H9 (cell line): Measurements from ENCODE around the gene EPHB3. TPM values are rescaled to one million over a fixed set of nuclear protein-coding genes. Genes with fewer than 3 reads are reported as not detected.

ENCODE experiments used
- DNase-seq: peaks from one replicate; pipeline ENCODE4 v3.0.0-alpha.2; 2017
- H2AFZ ChIP-seq: one replicate; pipeline ENCODE4 v1.6.1; 2013; ENCODE audit warnings: mild to moderate bottlenecking, low read length, control low read depth, moderate library complexity
- H2AK5ac ChIP-seq: 2 replicates; pipeline ENCODE4 v1.6.1; 2013; ENCODE audit warnings: low read length, control low read depth, mixed read lengths; ENCODE audit not compliant: insufficient read length
- H2BK120ac ChIP-seq: one replicate; pipeline ENCODE4 v1.6.1; 2013; ENCODE audit warnings: low read depth, mild to moderate bottlenecking, low read length, control low read depth, inconsistent platforms; ENCODE audit not compliant: poor library complexity, severe bottlenecking
- H2BK12ac ChIP-seq: 2 replicates; pipeline ENCODE4 v1.6.1; 2013; ENCODE audit warnings: low read length, control low read depth, mixed read lengths, low read depth; ENCODE audit not compliant: insufficient read length
- H2BK15ac ChIP-seq: 2 replicates; pipeline ENCODE4 v1.6.1; 2013; ENCODE audit warnings: low read depth, low read length, control low read depth
- H2BK20ac ChIP-seq: one replicate; pipeline ENCODE4 v1.6.1; 2013; ENCODE audit warnings: low read depth, mild to moderate bottlenecking, low read length, control low read depth, inconsistent platforms; ENCODE audit not compliant: poor library complexity, severe bottlenecking
- H2BK5ac ChIP-seq: 2 replicates; pipeline ENCODE4 v1.6.1; 2013; ENCODE audit warnings: low read length, control low read depth, mixed read lengths; ENCODE audit not compliant: insufficient read length
- H3K14ac ChIP-seq: 2 replicates; pipeline ENCODE4 v1.6.1; 2013; ENCODE audit warnings: low read length, control low read depth; ENCODE audit not compliant: insufficient read depth
- H3K18ac ChIP-seq: 2 replicates; pipeline ENCODE4 v1.6.1; 2013; ENCODE audit warnings: low read depth, mild to moderate bottlenecking, mixed read lengths, low read length, control low read depth; ENCODE audit not compliant: insufficient read length
- H3K23ac ChIP-seq: 2 replicates; pipeline ENCODE4 v1.6.1; 2013; ENCODE audit warnings: low read length, control low read depth, mixed read lengths, low read depth; ENCODE audit not compliant: insufficient read length
- H3K23me2 ChIP-seq: 2 replicates; pipeline ENCODE4 v1.6.1; 2013; ENCODE audit warnings: low read depth, mild to moderate bottlenecking, mixed read lengths, low read length, control low read depth; ENCODE audit not compliant: insufficient read length, poor library complexity, severe bottlenecking
- H3K27ac ChIP-seq: 2 replicates; pipeline ENCODE4 v1.5.1; 2013; ENCODE audit warnings: low read length, control low read depth, mixed read lengths, low read depth; ENCODE audit not compliant: insufficient read length
- H3K27me3 ChIP-seq: 2 replicates; pipeline ENCODE4 v1.6.1; 2013; ENCODE audit warnings: low read length, control low read depth, inconsistent platforms; ENCODE audit not compliant: insufficient read depth
- H3K4ac ChIP-seq: 2 replicates; pipeline ENCODE4 v1.6.1; 2013; ENCODE audit warnings: low read depth, mild to moderate bottlenecking, control low read depth, inconsistent platforms, low read length, moderate library complexity
- H3K4me1 ChIP-seq: 2 replicates; pipeline ENCODE4 v1.6.1; 2013; ENCODE audit warnings: low read length, control low read depth, inconsistent platforms; ENCODE audit not compliant: insufficient read depth
- H3K4me2 ChIP-seq: 2 replicates; pipeline ENCODE4 v1.6.1; 2013; ENCODE audit warnings: low read length, control low read depth, mixed read lengths; ENCODE audit not compliant: insufficient read length, insufficient read depth
- H3K56ac ChIP-seq: 2 replicates; pipeline ENCODE4 v1.6.1; 2013; ENCODE audit warnings: low read depth, mild to moderate bottlenecking, mixed read lengths, low read length, control low read depth; ENCODE audit not compliant: insufficient read length
- H3K79me1 ChIP-seq: 2 replicates; pipeline ENCODE4 v1.6.1; 2013; ENCODE audit warnings: low read depth, mild to moderate bottlenecking, moderate library complexity, low read length, control low read depth, inconsistent platforms; ENCODE audit not compliant: insufficient read depth, poor library complexity, severe bottlenecking
- H3K79me2 ChIP-seq: 2 replicates; pipeline ENCODE4 v1.6.1; 2013; ENCODE audit warnings: low read length, control low read depth, inconsistent platforms; ENCODE audit not compliant: insufficient read depth
- H3K9ac ChIP-seq: 2 replicates; pipeline ENCODE4 v1.6.1; 2013; ENCODE audit warnings: low read length, control low read depth, mixed read lengths; ENCODE audit not compliant: insufficient read length; ENCODE audit errors: extremely low read depth
- H3K9me3 ChIP-seq: one replicate; pipeline ENCODE4 v1.6.1; 2013; ENCODE audit warnings: low read depth, low read length, inconsistent platforms; ENCODE audit not compliant: control insufficient read depth
- H3T11ph ChIP-seq: one replicate; pipeline ENCODE4 v1.6.1; 2013; ENCODE audit warnings: mild to moderate bottlenecking, low read length, control low read depth, inconsistent platforms
- H4K20me1 ChIP-seq: one replicate; pipeline ENCODE4 v1.6.1; 2013; ENCODE audit not compliant: control insufficient read depth, insufficient read length, insufficient read depth
- H4K5ac ChIP-seq: 2 replicates; pipeline ENCODE4 v1.6.1; 2013; ENCODE audit warnings: low read depth, mild to moderate bottlenecking, mixed read lengths, low read length, control low read depth; ENCODE audit not compliant: insufficient read length
- H4K8ac ChIP-seq: replicated peaks from 2 replicates; pipeline ENCODE4 v1.6.1; 2013; ENCODE audit warnings: low read length, control low read depth, mixed read lengths, low read depth; ENCODE audit not compliant: insufficient read length
- H4K91ac ChIP-seq: 2 replicates; pipeline ENCODE4 v1.6.1; 2013; ENCODE audit warnings: low read depth, mild to moderate bottlenecking, moderate library complexity, mixed read lengths, low read length, control low read depth; ENCODE audit not compliant: insufficient read length
- H3K27ac Mint-ChIP-seq, 3 experiments: 2 replicates in 2 of 3; 3 replicates in 1 of 3; pipeline ENCODE4 v1.8.0; 2020 to 2021; ENCODE audit warnings: mixed read lengths in 3 of 3, mild to moderate bottlenecking in 1 of 3, moderate library complexity in 1 of 3
- H3K27me3 Mint-ChIP-seq: 2 replicates; pipeline ENCODE4 v1.8.0; 2021; ENCODE audit warnings: low read depth, mild to moderate bottlenecking, moderate library complexity, mixed read lengths
- H3K36me3 Mint-ChIP-seq, 3 experiments: 2 replicates in 2 of 3; 3 replicates in 1 of 3; pipeline ENCODE4 v1.8.0; 2020 to 2021; ENCODE audit warnings: low read depth in 3 of 3, mixed read lengths in 3 of 3; ENCODE audit not compliant: insufficient read depth in 1 of 3
- H3K4me1 Mint-ChIP-seq, 2 experiments: 2 replicates each; pipeline ENCODE4 v1.8.0; 2020; ENCODE audit warnings: mixed read lengths in 2 of 2
- H3K4me3 Mint-ChIP-seq, 2 experiments: 2 replicates in 1 of 2; 3 replicates in 1 of 2; pipeline ENCODE4 v1.8.0; 2020 to 2021; ENCODE audit warnings: mild to moderate bottlenecking in 2 of 2, mixed read lengths in 2 of 2, moderate library complexity in 1 of 2
- H3K9me3 Mint-ChIP-seq, 2 experiments: 2 replicates in 1 of 2; 3 replicates in 1 of 2; pipeline ENCODE4 v1.8.0; 2020; ENCODE audit warnings: mild to moderate bottlenecking in 2 of 2, mixed read lengths in 2 of 2, moderate library complexity in 1 of 2
- WGBS: extraction: QIAGEN DNeasy Blood & Tissue Kit; methylation state at CpG from one replicate; pipeline ENCODE4 v1.1.7; 2013; ENCODE audit warnings: missing lambda C conversion rate, low lambda C conversion rate, mixed read lengths; ENCODE audit not compliant: insufficient read length; ENCODE audit errors: extremely low coverage; 5-methylcytosine and 5-hydroxymethylcytosine counted together
- total RNA-seq: library from RNA; stranded (reverse); gene quantifications from 2 replicates; pipeline ENCODE4 v1.2.1, GENCODE V29; 2021
- TF ChIP-seq, protein P1 (sequence below): fragments of 200-600 bp; sonication (generic); conservative IDR thresholded peaks from 3 replicates; pipeline ENCODE4 v1.8.0; 2021; ENCODE audit warnings: antibody characterized with exemption, mild to moderate bottlenecking

EPHB3 gene
- total RNA-seq, 1 experiment from 2014 or later: 1.0 TPM

GRCh38 chr3:184629555-184630160 is 68.1 kb downstream of the EPHB3 start:
- no peak overlapping the region for H3K27ac Mint-ChIP-seq

More at GRCh38 chr3:184629555-184630160, 68.1 kb downstream of the EPHB3 start:
- DNase-seq: peak; percentile 50
- Histone ChIP-seq H3T11ph (no peak overlapping the region), H2BK5ac (no peak overlapping the region), H3K27me3 (no peaks in the 10 kb centered on the region), H4K8ac (no peak overlapping the region), H3K14ac (no peak overlapping the region; the same call in 1 of the 2 replicates), H3K79me2 (no peaks in the 10 kb centered on the region), H4K20me1 (no peaks in the 10 kb centered on the region), H3K23ac (no peak overlapping the region), H4K5ac (no peak overlapping the region), H4K91ac (no peak overlapping the region), H3K4ac (no peak overlapping the region), H3K9ac (no peak overlapping the region), H3K4me1 (peaks cover 2% of the 10 kb centered on the region; the same call in 1 of the 2 replicates), H2BK120ac (no peak overlapping the region), H3K4me2 (no peak overlapping the region), H3K9me3 (no peaks in the 10 kb centered on the region), H2BK20ac (no peak overlapping the region), H3K18ac (no peak overlapping the region), H3K27ac (no peak overlapping the region), H2BK15ac (no peak overlapping the region), H3K56ac (no peak overlapping the region), H2BK12ac (no peak overlapping the region), H2AK5ac (no peak overlapping the region), H3K23me2 (no peaks in the 10 kb centered on the region), H3K79me1 (no peaks in the 10 kb centered on the region), H2AFZ (no peak overlapping the region)
- no CpG with 5 or more reads among the region's 23 CpGs for WGBS
- H3K36me3 Mint-ChIP-seq: peaks cover 0 to 1% (median 0%) of the 10 kb centered on the region in 3 experiments; a peak in 1 of 7 replicates
- no peaks in the 10 kb centered on the region; a peak in 1 of 5 replicates for H3K9me3 Mint-ChIP-seq
- H3K4me3 Mint-ChIP-seq: no peak overlapping the region
- TF ChIP-seq, protein P1, sequence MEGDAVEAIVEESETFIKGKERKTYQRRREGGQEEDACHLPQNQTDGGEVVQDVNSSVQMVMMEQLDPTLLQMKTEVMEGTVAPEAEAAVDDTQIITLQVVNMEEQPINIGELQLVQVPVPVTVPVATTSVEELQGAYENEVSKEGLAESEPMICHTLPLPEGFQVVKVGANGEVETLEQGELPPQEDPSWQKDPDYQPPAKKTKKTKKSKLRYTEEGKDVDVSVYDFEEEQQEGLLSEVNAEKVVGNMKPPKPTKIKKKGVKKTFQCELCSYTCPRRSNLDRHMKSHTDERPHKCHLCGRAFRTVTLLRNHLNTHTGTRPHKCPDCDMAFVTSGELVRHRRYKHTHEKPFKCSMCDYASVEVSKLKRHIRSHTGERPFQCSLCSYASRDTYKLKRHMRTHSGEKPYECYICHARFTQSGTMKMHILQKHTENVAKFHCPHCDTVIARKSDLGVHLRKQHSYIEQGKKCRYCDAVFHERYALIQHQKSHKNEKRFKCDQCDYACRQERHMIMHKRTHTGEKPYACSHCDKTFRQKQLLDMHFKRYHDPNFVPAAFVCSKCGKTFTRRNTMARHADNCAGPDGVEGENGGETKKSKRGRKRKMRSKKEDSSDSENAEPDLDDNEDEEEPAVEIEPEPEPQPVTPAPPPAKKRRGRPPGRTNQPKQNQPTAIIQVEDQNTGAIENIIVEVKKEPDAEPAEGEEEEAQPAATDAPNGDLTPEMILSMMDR: peak; percentile 31; the same call in 2 of the 3 replicates
- peaks cover 41 to 67% of the 10 kb centered on the region in 2 experiments for H3K4me1 Mint-ChIP-seq
- peaks cover 14% of the 10 kb centered on the region for H3K27me3 Mint-ChIP-seq
